H9 (cell line): ENCODE results near the gene FGF10. TPM values are rescaled to one million over a fixed set of nuclear protein-coding genes. Genes with fewer than 3 reads are reported as not detected.

ENCODE experiments used
- DNase-seq: peaks from one replicate; pipeline ENCODE4 v3.0.0-alpha.2; 2017
- H2AFZ ChIP-seq: one replicate; pipeline ENCODE4 v1.6.1; 2013; ENCODE audit warnings: mild to moderate bottlenecking, low read length, control low read depth, moderate library complexity
- H2AK5ac ChIP-seq: 2 replicates; pipeline ENCODE4 v1.6.1; 2013; ENCODE audit warnings: low read length, control low read depth, mixed read lengths; ENCODE audit not compliant: insufficient read length
- H2BK120ac ChIP-seq: one replicate; pipeline ENCODE4 v1.6.1; 2013; ENCODE audit warnings: low read depth, mild to moderate bottlenecking, low read length, control low read depth, inconsistent platforms; ENCODE audit not compliant: poor library complexity, severe bottlenecking
- H2BK12ac ChIP-seq: 2 replicates; pipeline ENCODE4 v1.6.1; 2013; ENCODE audit warnings: low read length, control low read depth, mixed read lengths, low read depth; ENCODE audit not compliant: insufficient read length
- H2BK15ac ChIP-seq: 2 replicates; pipeline ENCODE4 v1.6.1; 2013; ENCODE audit warnings: low read depth, low read length, control low read depth
- H2BK20ac ChIP-seq: one replicate; pipeline ENCODE4 v1.6.1; 2013; ENCODE audit warnings: low read depth, mild to moderate bottlenecking, low read length, control low read depth, inconsistent platforms; ENCODE audit not compliant: poor library complexity, severe bottlenecking
- H2BK5ac ChIP-seq: 2 replicates; pipeline ENCODE4 v1.6.1; 2013; ENCODE audit warnings: low read length, control low read depth, mixed read lengths; ENCODE audit not compliant: insufficient read length
- H3K14ac ChIP-seq: 2 replicates; pipeline ENCODE4 v1.6.1; 2013; ENCODE audit warnings: low read length, control low read depth; ENCODE audit not compliant: insufficient read depth
- H3K18ac ChIP-seq: 2 replicates; pipeline ENCODE4 v1.6.1; 2013; ENCODE audit warnings: low read depth, mild to moderate bottlenecking, mixed read lengths, low read length, control low read depth; ENCODE audit not compliant: insufficient read length
- H3K23ac ChIP-seq: 2 replicates; pipeline ENCODE4 v1.6.1; 2013; ENCODE audit warnings: low read length, control low read depth, mixed read lengths, low read depth; ENCODE audit not compliant: insufficient read length
- H3K23me2 ChIP-seq: 2 replicates; pipeline ENCODE4 v1.6.1; 2013; ENCODE audit warnings: low read depth, mild to moderate bottlenecking, mixed read lengths, low read length, control low read depth; ENCODE audit not compliant: insufficient read length, poor library complexity, severe bottlenecking
- H3K27ac ChIP-seq: 2 replicates; pipeline ENCODE4 v1.5.1; 2013; ENCODE audit warnings: low read length, control low read depth, mixed read lengths, low read depth; ENCODE audit not compliant: insufficient read length
- H3K27me3 ChIP-seq: 2 replicates; pipeline ENCODE4 v1.6.1; 2013; ENCODE audit warnings: low read length, control low read depth, inconsistent platforms; ENCODE audit not compliant: insufficient read depth
- H3K4ac ChIP-seq: 2 replicates; pipeline ENCODE4 v1.6.1; 2013; ENCODE audit warnings: low read depth, mild to moderate bottlenecking, control low read depth, inconsistent platforms, low read length, moderate library complexity
- H3K4me1 ChIP-seq: 2 replicates; pipeline ENCODE4 v1.6.1; 2013; ENCODE audit warnings: low read length, control low read depth, inconsistent platforms; ENCODE audit not compliant: insufficient read depth
- H3K4me2 ChIP-seq: 2 replicates; pipeline ENCODE4 v1.6.1; 2013; ENCODE audit warnings: low read length, control low read depth, mixed read lengths; ENCODE audit not compliant: insufficient read length, insufficient read depth
- H3K56ac ChIP-seq: 2 replicates; pipeline ENCODE4 v1.6.1; 2013; ENCODE audit warnings: low read depth, mild to moderate bottlenecking, mixed read lengths, low read length, control low read depth; ENCODE audit not compliant: insufficient read length
- H3K79me1 ChIP-seq: 2 replicates; pipeline ENCODE4 v1.6.1; 2013; ENCODE audit warnings: low read depth, mild to moderate bottlenecking, moderate library complexity, low read length, control low read depth, inconsistent platforms; ENCODE audit not compliant: insufficient read depth, poor library complexity, severe bottlenecking
- H3K79me2 ChIP-seq: 2 replicates; pipeline ENCODE4 v1.6.1; 2013; ENCODE audit warnings: low read length, control low read depth, inconsistent platforms; ENCODE audit not compliant: insufficient read depth
- H3K9ac ChIP-seq: 2 replicates; pipeline ENCODE4 v1.6.1; 2013; ENCODE audit warnings: low read length, control low read depth, mixed read lengths; ENCODE audit not compliant: insufficient read length; ENCODE audit errors: extremely low read depth
- H3K9me3 ChIP-seq: one replicate; pipeline ENCODE4 v1.6.1; 2013; ENCODE audit warnings: low read depth, low read length, inconsistent platforms; ENCODE audit not compliant: control insufficient read depth
- H3T11ph ChIP-seq: one replicate; pipeline ENCODE4 v1.6.1; 2013; ENCODE audit warnings: mild to moderate bottlenecking, low read length, control low read depth, inconsistent platforms
- H4K20me1 ChIP-seq: one replicate; pipeline ENCODE4 v1.6.1; 2013; ENCODE audit not compliant: control insufficient read depth, insufficient read length, insufficient read depth
- H4K5ac ChIP-seq: 2 replicates; pipeline ENCODE4 v1.6.1; 2013; ENCODE audit warnings: low read depth, mild to moderate bottlenecking, mixed read lengths, low read length, control low read depth; ENCODE audit not compliant: insufficient read length
- H4K8ac ChIP-seq: replicated peaks from 2 replicates; pipeline ENCODE4 v1.6.1; 2013; ENCODE audit warnings: low read length, control low read depth, mixed read lengths, low read depth; ENCODE audit not compliant: insufficient read length
- H4K91ac ChIP-seq: 2 replicates; pipeline ENCODE4 v1.6.1; 2013; ENCODE audit warnings: low read depth, mild to moderate bottlenecking, moderate library complexity, mixed read lengths, low read length, control low read depth; ENCODE audit not compliant: insufficient read length
- H3K27ac Mint-ChIP-seq, 3 experiments: 2 replicates in 2 of 3; 3 replicates in 1 of 3; pipeline ENCODE4 v1.8.0; 2020 to 2021; ENCODE audit warnings: mixed read lengths in 3 of 3, mild to moderate bottlenecking in 1 of 3, moderate library complexity in 1 of 3
- H3K27me3 Mint-ChIP-seq: 2 replicates; pipeline ENCODE4 v1.8.0; 2021; ENCODE audit warnings: low read depth, mild to moderate bottlenecking, moderate library complexity, mixed read lengths
- H3K36me3 Mint-ChIP-seq, 3 experiments: 2 replicates in 2 of 3; 3 replicates in 1 of 3; pipeline ENCODE4 v1.8.0; 2020 to 2021; ENCODE audit warnings: low read depth in 3 of 3, mixed read lengths in 3 of 3; ENCODE audit not compliant: insufficient read depth in 1 of 3
- H3K4me1 Mint-ChIP-seq, 2 experiments: 2 replicates each; pipeline ENCODE4 v1.8.0; 2020; ENCODE audit warnings: mixed read lengths in 2 of 2
- H3K4me3 Mint-ChIP-seq, 2 experiments: 2 replicates in 1 of 2; 3 replicates in 1 of 2; pipeline ENCODE4 v1.8.0; 2020 to 2021; ENCODE audit warnings: mild to moderate bottlenecking in 2 of 2, mixed read lengths in 2 of 2, moderate library complexity in 1 of 2
- H3K9me3 Mint-ChIP-seq, 2 experiments: 2 replicates in 1 of 2; 3 replicates in 1 of 2; pipeline ENCODE4 v1.8.0; 2020; ENCODE audit warnings: mild to moderate bottlenecking in 2 of 2, mixed read lengths in 2 of 2, moderate library complexity in 1 of 2
- CTCF ChIP-seq: fragments of 200-600 bp; sonication (generic); conservative IDR thresholded peaks from 3 replicates; pipeline ENCODE4 v1.8.0; 2021; ENCODE audit warnings: antibody characterized with exemption, mild to moderate bottlenecking
- WGBS: extraction: QIAGEN DNeasy Blood & Tissue Kit; methylation state at CpG from one replicate; pipeline ENCODE4 v1.1.7; 2013; ENCODE audit warnings: missing lambda C conversion rate, low lambda C conversion rate, mixed read lengths; ENCODE audit not compliant: insufficient read length; ENCODE audit errors: extremely low coverage; 5-methylcytosine and 5-hydroxymethylcytosine counted together
- total RNA-seq: library from RNA; stranded (reverse); gene quantifications from 2 replicates; pipeline ENCODE4 v1.2.1, GENCODE V29; 2021

FGF10 gene
- total RNA-seq, 1 experiment from 2014 or later = not detected

GRCh38 chr5:44426944-44427343 is 37.7 kb upstream of the FGF10 start:
- no peaks in the 10 kb centered on the region for H3K79me2 ChIP-seq
- DNase-seq = no peak
- no peak overlapping the region for H2BK15ac ChIP-seq
- no peaks in the 10 kb centered on the region for H3K9me3 ChIP-seq
- no peak overlapping the region for H2BK120ac ChIP-seq
- H3K79me1 ChIP-seq = no peaks in the 10 kb centered on the region
- TF ChIP-seq CTCF = no peak
- H2AK5ac ChIP-seq = no peak overlapping the region
- H3K23me2 ChIP-seq = no peaks in the 10 kb centered on the region
- H3K9ac ChIP-seq = no peak overlapping the region
- no peak overlapping the region for H4K91ac ChIP-seq
- no peak overlapping the region for H2BK20ac ChIP-seq
- Mint-ChIP-seq H3K27ac (no peak overlapping the region), H3K4me3 (no peak overlapping the region), H3K27me3 (no peaks in the 10 kb centered on the region), H3K9me3 (no peaks in the 10 kb centered on the region; a peak in 1 of 5 replicates), H3K4me1 (no peaks in the 10 kb centered on the region), H3K36me3 (no peaks in the 10 kb centered on the region)
- no peak overlapping the region for H3K18ac ChIP-seq
- no peak overlapping the region for H4K5ac ChIP-seq
- no peak overlapping the region for H3T11ph ChIP-seq
- no peak overlapping the region for H4K8ac ChIP-seq
- H3K27ac ChIP-seq = no peak overlapping the region
- H3K4me1 ChIP-seq = no peaks in the 10 kb centered on the region
- H3K4me2 ChIP-seq = no peak overlapping the region
- no peak overlapping the region for H3K14ac ChIP-seq
- H2BK12ac ChIP-seq = no peak overlapping the region
- H3K23ac ChIP-seq = no peak overlapping the region
- H3K56ac ChIP-seq = no peak overlapping the region
- H4K20me1 ChIP-seq = no peaks in the 10 kb centered on the region
- H3K27me3 ChIP-seq = no peaks in the 10 kb centered on the region
- no peak overlapping the region for H2AFZ ChIP-seq
- WGBS = no CpG with 5 or more reads among the region's 1 CpG
- no peak overlapping the region for H3K4ac ChIP-seq
- no peak overlapping the region for H2BK5ac ChIP-seq
